HG03342 (cell line): ENCODE results near the gene CELF4.

Experiments used
- ATAC-seq: cut with Tn5 transposase; IDR thresholded peaks from one replicate; pipeline ENCODE4 v1.9.1; 2021; ENCODE audit warnings: mild to moderate bottlenecking, moderate library complexity; ENCODE audit not compliant: unreplicated experiment

The CELF4 gene

GRCh38 chr18:37299471-37300304, 265.9 kb downstream of the CELF4 start:
- peak; percentile 79 for ATAC-seq

GRCh38 chr18:37298816-37299215, 266.8 kb downstream of the CELF4 start:
- no peak for ATAC-seq

GRCh38 chr18:37297106-37297505, 268.5 kb downstream of the CELF4 start:
- no peak for ATAC-seq

- no peak for ATAC-seq
These were observed 270.6 kb downstream of the CELF4 start for GRCh38 chr18:37294951-37295350.

- no peak for ATAC-seq
These were observed 272.2 kb downstream of the CELF4 start for GRCh38 chr18:37293359-37293758.

GRCh38 chr18:37289423-37289822, 276.2 kb downstream of the CELF4 start:
- ATAC-seq: no peak

- ATAC-seq: no peak
These were observed 278.0 kb downstream of the CELF4 start for GRCh38 chr18:37287601-37288000.

- no peak for ATAC-seq
These were observed 278.8 kb downstream of the CELF4 start for GRCh38 chr18:37286801-37287200.

GRCh38 chr18:37285825-37286224, 279.8 kb downstream of the CELF4 start:
- no peak for ATAC-seq

- no peak for ATAC-seq
These were observed 281.3 kb downstream of the CELF4 start for GRCh38 chr18:37284260-37284659.

- no peak for ATAC-seq
These were observed 283.1 kb downstream of the CELF4 start for GRCh38 chr18:37282386-37283037.

- no peak for ATAC-seq
These were observed 284.8 kb downstream of the CELF4 start for GRCh38 chr18:37280701-37281393.

- no peak for ATAC-seq
These were observed 287.8 kb downstream of the CELF4 start for GRCh38 chr18:37277804-37278203.

GRCh38 chr18:37276111-37276890, 289.3 kb downstream of the CELF4 start:
- no peak for ATAC-seq

- no peak for ATAC-seq
These were observed 290.3 kb downstream of the CELF4 start for GRCh38 chr18:37275237-37275741.

- no peak for ATAC-seq
These were observed 291.0 kb downstream of the CELF4 start for GRCh38 chr18:37274309-37275236.

- ATAC-seq: no peak
These were observed 292.8 kb downstream of the CELF4 start for GRCh38 chr18:37272841-37273240.

- ATAC-seq: no peak
These were observed 293.4 kb downstream of the CELF4 start for GRCh38 chr18:37272226-37272625.

- ATAC-seq: no peak
These were observed 294.9 kb downstream of the CELF4 start for GRCh38 chr18:37270666-37271052.
